Measurements from ENCODE around the gene CERS6.
A peak's percentile ranks its signal among the peaks of the same experiment; 100 is the strongest.

The CERS6 gene

GRCh38 chr2:168645696-168646338, 189.7 kb downstream of the CERS6 start:
- ChIA-PET POLR2A (no interaction called here), CTCF (no interaction called here)
- TF ChIP-seq ZNF384 (IDR thresholded peaks at IDR 0.05) (no peak), SP1 (IDR thresholded peaks at IDR 0.05) (no peak), FOXK2 (IDR thresholded peaks at IDR 0.05) (no peak), ARNT (IDR thresholded peaks at IDR 0.05) (no peak), FOXM1 (IDR thresholded peaks at IDR 0.05; ENCODE audit: borderline replicate concordance) (no peak), FOXA1 (IDR thresholded peaks at IDR 0.05) (no peak), SUZ12 (IDR thresholded peaks at IDR 0.05) (no peak), CTBP1 (IDR thresholded peaks at IDR 0.05; ENCODE audit: borderline replicate concordance) (no peak), HDGF (IDR thresholded peaks at IDR 0.05; ENCODE audit: borderline replicate concordance) (no peak), PKNOX1 (IDR thresholded peaks at IDR 0.05) (no peak), ELF4 (IDR thresholded peaks at IDR 0.05) (no peak), LEF1 (IDR thresholded peaks at IDR 0.05; ENCODE audit: borderline replicate concordance) (no peak), BHLHE40 (IDR thresholded peaks at IDR 0.05; ENCODE audit: borderline replicate concordance) (no peak)
- DNase-seq (ENCODE audit: extremely low spot score), result no peak

- TF ChIP-seq PKNOX1 (IDR thresholded peaks at IDR 0.05) (peak; percentile 91), ARNT (IDR thresholded peaks at IDR 0.05) (no peak)
- ChIA-PET CTCF (no interaction called here), POLR2A (no interaction called here)
- no peak for DNase-seq (ENCODE audit: extremely low spot score)
Measured at GRCh38 chr2:168649105-168649504, 193.0 kb downstream of the CERS6 start.

- no peak for TF ChIP-seq L3MBTL2 (conservative IDR thresholded peaks at IDR 0.05)
- POLR2A ChIA-PET, result no interaction called here
- no peak for DNase-seq (ENCODE audit: extremely low spot score)
- CTCF ChIA-PET, result interaction anchor here (0.6 kb wide), 1 partner anchor 155 kb away, joined by 3 read pairs; no protein-coding TSS in a partner anchor
Measured at GRCh38 chr2:168649562-168649961, 193.5 kb downstream of the CERS6 start.

- ChIA-PET POLR2A (no interaction called here), CTCF (interaction anchor here (0.6 to 0.7 kb wide), 2 partner anchors 156 to 976 kb away, joined by 3 to 8 read pairs; no protein-coding TSS in a partner anchor)
- DNase-seq (ENCODE audit: extremely low spot score), result no peak
- TF ChIP-seq BHLHE40 (IDR thresholded peaks at IDR 0.05; ENCODE audit: borderline replicate concordance), result no peak
- no peak for TF ChIP-seq FOXA1 (IDR thresholded peaks at IDR 0.05)
- TF ChIP-seq L3MBTL2 (conservative IDR thresholded peaks at IDR 0.05), result no peak
- TF ChIP-seq ZNF384 (IDR thresholded peaks at IDR 0.05), result no peak
- no peak for TF ChIP-seq NFRKB (IDR thresholded peaks at IDR 0.05)
- TF ChIP-seq SUZ12 (IDR thresholded peaks at IDR 0.05), result no peak
Measured at GRCh38 chr2:168650139-168650538, 194.1 kb downstream of the CERS6 start.

GRCh38 chr2:168650781-168651180, 194.7 kb downstream of the CERS6 start:
- ChIA-PET POLR2A (no interaction called here), CTCF (no interaction called here)
- no peak for TF ChIP-seq ARNT (IDR thresholded peaks at IDR 0.05)
- no peak for TF ChIP-seq NFRKB (IDR thresholded peaks at IDR 0.05)
- TF ChIP-seq FOXM1 (IDR thresholded peaks at IDR 0.05; ENCODE audit: borderline replicate concordance), result no peak
- no peak for TF ChIP-seq SP1 (IDR thresholded peaks at IDR 0.05)
- no peak for TF ChIP-seq BHLHE40 (IDR thresholded peaks at IDR 0.05; ENCODE audit: borderline replicate concordance)
- no peak for TF ChIP-seq HDGF (IDR thresholded peaks at IDR 0.05; ENCODE audit: borderline replicate concordance)
- TF ChIP-seq FOXA1 (IDR thresholded peaks at IDR 0.05), result no peak
- TF ChIP-seq FOXK2 (IDR thresholded peaks at IDR 0.05), result no peak
- no peak for TF ChIP-seq ZNF384 (IDR thresholded peaks at IDR 0.05)
- no peak for TF ChIP-seq SUZ12 (IDR thresholded peaks at IDR 0.05)
- TF ChIP-seq CTBP1 (IDR thresholded peaks at IDR 0.05; ENCODE audit: borderline replicate concordance), result no peak
- TF ChIP-seq TARDBP (IDR thresholded peaks at IDR 0.05), result no peak
- TF ChIP-seq ELF4 (IDR thresholded peaks at IDR 0.05), result no peak
- TF ChIP-seq L3MBTL2 (conservative IDR thresholded peaks at IDR 0.05), result no peak
- no peak for TF ChIP-seq LEF1 (IDR thresholded peaks at IDR 0.05; ENCODE audit: borderline replicate concordance)
- TF ChIP-seq PKNOX1 (IDR thresholded peaks at IDR 0.05), result no peak
- DNase-seq (ENCODE audit: extremely low spot score), result no peak

- TF ChIP-seq BHLHE40 (IDR thresholded peaks at IDR 0.05; ENCODE audit: borderline replicate concordance) (no peak), ZNF384 (IDR thresholded peaks at IDR 0.05) (no peak), SUZ12 (IDR thresholded peaks at IDR 0.05) (no peak), NFRKB (IDR thresholded peaks at IDR 0.05) (no peak), FOXA1 (IDR thresholded peaks at IDR 0.05) (no peak), PKNOX1 (IDR thresholded peaks at IDR 0.05) (no peak), TARDBP (IDR thresholded peaks at IDR 0.05) (no peak), CTBP1 (IDR thresholded peaks at IDR 0.05; ENCODE audit: borderline replicate concordance) (no peak)
- no peak for DNase-seq (ENCODE audit: extremely low spot score)
- CTCF ChIA-PET, result no interaction called here
- POLR2A ChIA-PET, result no interaction called here
Measured at GRCh38 chr2:168652997-168653921, 197.2 kb downstream of the CERS6 start.

All from HEK293T (cell line).